Left ventricle myocardium inferior (tissue), 1 donor: ENCODE measurements around the gene CEACAM6. TPM values are rescaled to one million over a fixed set of nuclear protein-coding genes. Genes with fewer than 3 reads are reported as not detected.

ENCODE experiments used
- DNase-seq: peaks from one replicate; pipeline ENCODE4 v3.0.0-alpha.2; 2020
- H3K27ac ChIP-seq: fragments of 200-600 bp; replicated peaks from 2 replicates; pipeline ENCODE4 v1.8.0; 2021
- H3K27me3 ChIP-seq: fragments of 200-600 bp; 2 replicates; pipeline ENCODE4 v1.8.0; 2021; ENCODE audit warnings: low read depth
- H3K36me3 ChIP-seq: fragments of 200-600 bp; 2 replicates; pipeline ENCODE4 v1.8.0; 2021
- H3K4me1 ChIP-seq: fragments of 200-600 bp; 2 replicates; pipeline ENCODE4 v1.8.0; 2021
- H3K4me3 ChIP-seq: fragments of 200-600 bp; 2 replicates; pipeline ENCODE4 v1.8.0; 2021; ENCODE audit warnings: mild to moderate bottlenecking, moderate library complexity
- H3K9me3 ChIP-seq: fragments of 200-600 bp; replicated peaks from 2 replicates; pipeline ENCODE4 v1.8.0; 2021
- CTCF ChIP-seq: fragments of 200-600 bp; IDR thresholded peaks from 2 replicates; pipeline ENCODE4 v1.8.0; 2021; ENCODE audit warnings: antibody characterized with exemption, mild to moderate bottlenecking, borderline replicate concordance
- intact Hi-C: fragments of 100-400 bp; cut with micrococcal nuclease; formaldehyde crosslinking; loops from one replicate; pipeline ENCODE4 v1.11.0; 2022
- total RNA-seq: library from RNA; stranded (reverse); fragmentation: NEBNext Ultra II Directional; extraction: Animal tissue kit (Norgen Biotek cat#: 25700); gene quantifications from one replicate; pipeline ENCODE4 v1.2.1, GENCODE V29; 2021
- donor health status: DM: no; HTN: yes; CAD: no; lungs with severe emphysema.

The CEACAM6 gene
- total RNA-seq, 1 donor from 2014 or later: 0.11 TPM

DNA sequence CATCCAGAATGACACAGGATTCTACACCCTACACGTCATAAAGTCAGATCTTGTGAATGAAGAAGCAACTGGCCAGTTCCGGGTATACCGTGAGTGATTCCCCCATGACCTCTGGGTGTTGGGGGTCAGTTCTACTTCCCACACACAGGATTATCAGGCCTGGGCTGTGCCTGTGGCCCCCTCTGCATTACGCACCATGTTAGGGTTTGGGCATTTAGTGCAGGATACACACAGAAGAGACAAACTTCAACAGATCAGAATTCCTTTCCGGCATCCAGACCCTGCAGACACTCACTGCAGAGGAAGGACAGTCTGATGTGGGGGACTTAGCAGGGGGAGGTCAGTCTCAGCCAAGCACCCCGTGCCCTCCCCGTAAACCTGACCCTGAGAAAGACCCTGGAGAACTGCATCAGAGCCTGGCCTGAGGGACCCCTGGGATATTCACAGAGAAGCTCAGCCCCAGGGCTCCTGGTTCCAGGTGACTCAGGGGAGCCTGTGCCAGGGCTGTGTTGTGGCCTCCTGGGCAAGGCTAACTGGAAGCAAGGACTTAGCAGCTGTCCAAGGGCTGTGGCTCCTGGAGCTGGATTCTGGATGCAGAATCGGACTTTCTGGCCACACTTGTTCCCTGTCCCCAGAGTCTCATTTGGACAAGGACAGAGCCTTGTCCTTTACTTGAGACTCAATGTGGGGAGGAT lies 45.2 kb upstream of the CEACAM6 start:
- no peak for DNase-seq
- H3K4me3 ChIP-seq: no peak overlapping the region
- no peaks in the 10 kb centered on the region for H3K4me1 ChIP-seq
- H3K27ac ChIP-seq: no peak overlapping the region
- no peaks in the 10 kb centered on the region for H3K9me3 ChIP-seq
- intact Hi-C loops: no loop called here
- peaks cover 97% of the 10 kb centered on the region for H3K27me3 ChIP-seq
- TF ChIP-seq CTCF: no peak
- no peaks in the 10 kb centered on the region for H3K36me3 ChIP-seq

DNA sequence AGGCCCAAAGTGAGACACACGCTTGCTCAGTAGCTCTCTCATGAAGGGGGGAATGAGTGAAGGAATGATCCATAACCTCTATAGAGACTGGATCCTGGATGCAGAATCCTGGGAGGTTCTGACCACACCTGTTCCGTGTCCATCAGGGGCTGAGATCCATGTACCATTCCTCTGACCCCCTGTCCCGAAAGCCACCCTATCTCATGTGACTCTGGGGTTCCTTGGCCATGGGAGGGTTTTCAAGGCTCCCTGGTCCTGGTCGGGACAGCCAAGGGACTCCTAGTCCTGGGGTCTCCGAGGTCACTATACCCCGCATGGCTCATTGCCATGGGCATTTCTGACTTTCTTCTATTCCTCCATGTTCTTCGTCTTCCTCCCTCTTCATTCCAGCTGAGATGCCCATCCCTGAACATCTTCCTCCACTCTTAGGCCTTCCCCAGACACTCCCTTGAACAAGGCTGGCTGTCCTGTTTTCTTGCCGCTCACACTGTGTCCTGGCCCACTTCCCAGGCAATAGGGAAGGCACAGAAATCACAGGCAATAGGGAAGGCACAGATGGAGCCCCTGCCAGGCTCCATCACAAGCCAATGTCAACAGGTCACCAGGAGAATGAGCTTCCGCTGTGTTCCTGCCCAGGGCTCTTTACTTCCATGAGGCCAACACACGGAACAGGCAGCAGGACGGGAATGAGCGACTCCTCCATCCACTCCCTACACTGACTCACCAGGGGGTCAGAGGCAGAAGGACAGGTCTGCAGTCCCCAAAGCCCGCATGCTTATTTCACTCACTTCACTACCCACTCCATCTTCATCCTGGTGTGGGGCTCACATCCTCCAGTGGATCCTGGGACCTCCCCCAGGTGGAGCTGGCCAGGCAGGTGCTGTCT lies 43.7 kb upstream of the CEACAM6 start:
- no peaks in the 10 kb centered on the region for H3K9me3 ChIP-seq
- no peak overlapping the region for H3K27ac ChIP-seq
- intact Hi-C loops: no loop called here
- no peaks in the 10 kb centered on the region for H3K36me3 ChIP-seq
- H3K27me3 ChIP-seq: peaks cover 97% of the 10 kb centered on the region
- no peak for DNase-seq
- no peak for TF ChIP-seq CTCF
- H3K4me1 ChIP-seq: no peaks in the 10 kb centered on the region
- no peak overlapping the region for H3K4me3 ChIP-seq

DNA sequence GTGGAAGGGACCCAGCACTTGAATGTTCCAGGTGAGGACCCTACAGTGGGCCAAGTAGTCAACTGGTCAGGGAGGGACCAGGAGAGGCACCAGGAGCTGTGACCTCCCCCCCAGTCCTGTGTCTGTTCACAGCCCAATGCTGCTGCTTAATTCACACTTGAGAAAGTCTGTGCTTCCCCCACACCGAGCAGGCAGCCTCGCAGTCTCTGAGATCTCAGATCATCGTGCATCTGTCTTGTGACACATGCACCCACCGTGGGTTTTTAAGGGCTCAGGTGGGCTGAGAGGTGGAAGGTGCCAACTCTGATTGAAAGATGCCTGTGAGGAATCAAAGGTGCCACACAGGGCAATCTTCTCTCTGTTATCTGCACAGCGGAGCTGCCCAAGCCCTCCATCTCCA lies 40.7 kb upstream of the CEACAM6 start:
- intact Hi-C loops: no loop called here
- Histone ChIP-seq H3K9me3 (no peaks in the 10 kb centered on the region), H3K4me3 (no peak overlapping the region), H3K27me3 (peaks cover 100% of the 10 kb centered on the region), H3K27ac (no peak overlapping the region), H3K36me3 (no peaks in the 10 kb centered on the region), H3K4me1 (no peaks in the 10 kb centered on the region)
- TF ChIP-seq CTCF: no peak
- no peak for DNase-seq

DNA sequence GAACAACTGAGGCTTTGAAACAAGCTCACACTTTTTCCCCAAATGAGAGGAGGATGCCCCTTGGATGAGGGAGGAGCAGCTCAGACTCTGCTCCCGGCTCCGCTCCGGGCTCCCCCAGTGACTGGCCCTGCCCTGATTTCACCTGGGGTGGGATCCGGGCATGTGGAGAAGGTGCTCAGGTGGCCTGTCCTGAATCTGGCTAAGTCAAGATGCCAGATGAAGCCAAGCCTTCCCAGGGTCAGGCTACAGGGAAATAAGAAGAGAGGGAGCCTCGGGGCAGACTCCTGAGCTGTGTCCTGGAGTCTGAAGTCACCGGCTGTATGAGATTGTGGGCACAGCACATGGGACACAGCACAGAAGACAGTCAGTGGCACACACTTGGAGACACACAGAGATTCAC lies 36.6 kb upstream of the CEACAM6 start:
- Histone ChIP-seq H3K27me3 (peaks cover 88% of the 10 kb centered on the region), H3K9me3 (no peaks in the 10 kb centered on the region), H3K36me3 (no peaks in the 10 kb centered on the region), H3K27ac (no peak overlapping the region), H3K4me1 (no peaks in the 10 kb centered on the region), H3K4me3 (no peak overlapping the region)
- intact Hi-C loops: no loop called here
- TF ChIP-seq CTCF: no peak
- DNase-seq: no peak

DNA sequence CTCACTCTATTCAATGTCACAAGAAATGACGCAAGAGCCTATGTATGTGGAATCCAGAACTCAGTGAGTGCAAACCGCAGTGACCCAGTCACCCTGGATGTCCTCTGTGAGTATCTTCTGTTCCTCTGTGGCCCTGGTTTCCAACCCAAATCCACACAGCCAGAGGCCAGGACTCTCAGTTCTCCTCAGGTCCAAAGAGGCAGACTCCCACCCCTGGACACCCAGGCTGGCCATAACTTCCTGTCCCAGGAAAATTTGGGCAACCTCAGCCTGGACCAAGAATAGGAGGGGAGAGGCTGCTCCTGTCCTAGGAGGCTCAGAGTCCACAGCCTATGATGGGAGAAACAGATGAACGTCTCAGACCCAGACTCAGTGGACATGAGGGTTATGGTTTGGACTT lies 35.2 kb upstream of the CEACAM6 start:
- Histone ChIP-seq H3K36me3 (no peaks in the 10 kb centered on the region), H3K27me3 (peaks cover 82% of the 10 kb centered on the region), H3K27ac (no peak overlapping the region), H3K4me3 (no peak overlapping the region), H3K9me3 (no peaks in the 10 kb centered on the region), H3K4me1 (no peaks in the 10 kb centered on the region)
- no peak for TF ChIP-seq CTCF
- intact Hi-C loops: no loop called here
- no peak for DNase-seq
